HG03095 (cell line): Measurements from ENCODE around the gene CARD19.

Experiments
- ATAC-seq: cut with Tn5 transposase; IDR thresholded peaks from one replicate; pipeline ENCODE4 v1.9.1; 2021; ENCODE audit warnings: moderate library complexity; ENCODE audit not compliant: unreplicated experiment

Gene CARD19, protein sequence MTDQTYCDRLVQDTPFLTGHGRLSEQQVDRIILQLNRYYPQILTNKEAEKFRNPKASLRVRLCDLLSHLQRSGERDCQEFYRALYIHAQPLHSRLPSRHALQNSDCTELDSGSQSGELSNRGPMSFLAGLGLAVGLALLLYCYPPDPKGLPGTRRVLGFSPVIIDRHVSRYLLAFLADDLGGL

DNA sequence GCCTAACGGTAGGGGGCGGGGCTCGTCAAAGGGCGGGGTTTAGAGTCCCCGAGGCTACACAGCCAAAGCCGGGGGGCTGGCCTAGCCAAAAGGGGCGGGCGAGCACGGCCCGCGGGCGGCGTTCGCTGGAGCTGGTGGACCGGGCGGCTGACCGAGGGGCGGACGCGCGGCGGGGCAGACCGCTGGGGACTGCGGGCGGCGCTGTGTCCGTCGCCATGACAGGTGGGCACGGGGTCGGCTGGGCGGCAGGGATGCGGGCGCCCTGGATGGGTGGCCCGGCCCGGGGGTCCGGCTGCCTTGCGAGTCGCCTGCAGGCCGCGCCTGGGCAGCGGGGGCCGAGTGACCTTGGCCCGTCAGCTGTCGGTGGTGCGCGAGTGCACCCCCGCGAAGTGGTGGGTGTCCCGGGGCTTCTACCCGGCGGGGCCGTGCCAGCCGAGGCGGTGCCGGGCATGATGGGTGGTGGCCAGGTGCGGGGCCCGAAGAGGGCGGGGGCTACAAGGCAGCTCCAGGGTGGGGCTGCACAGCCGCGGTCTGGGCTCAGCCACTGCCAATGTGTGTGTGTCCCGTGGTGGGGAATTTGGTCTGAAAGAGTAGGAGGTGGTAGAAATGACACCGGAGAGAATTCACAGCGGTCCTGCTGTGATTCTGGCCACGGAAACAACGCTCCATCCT is at the start of gene CARD19:
CARD19 (plus strand) TSS at position 87 of the 672 bp plus-strand sequence; CDS start at position 216, 129 bp downstream.
- ATAC-seq, result peak; percentile 35

DNA sequence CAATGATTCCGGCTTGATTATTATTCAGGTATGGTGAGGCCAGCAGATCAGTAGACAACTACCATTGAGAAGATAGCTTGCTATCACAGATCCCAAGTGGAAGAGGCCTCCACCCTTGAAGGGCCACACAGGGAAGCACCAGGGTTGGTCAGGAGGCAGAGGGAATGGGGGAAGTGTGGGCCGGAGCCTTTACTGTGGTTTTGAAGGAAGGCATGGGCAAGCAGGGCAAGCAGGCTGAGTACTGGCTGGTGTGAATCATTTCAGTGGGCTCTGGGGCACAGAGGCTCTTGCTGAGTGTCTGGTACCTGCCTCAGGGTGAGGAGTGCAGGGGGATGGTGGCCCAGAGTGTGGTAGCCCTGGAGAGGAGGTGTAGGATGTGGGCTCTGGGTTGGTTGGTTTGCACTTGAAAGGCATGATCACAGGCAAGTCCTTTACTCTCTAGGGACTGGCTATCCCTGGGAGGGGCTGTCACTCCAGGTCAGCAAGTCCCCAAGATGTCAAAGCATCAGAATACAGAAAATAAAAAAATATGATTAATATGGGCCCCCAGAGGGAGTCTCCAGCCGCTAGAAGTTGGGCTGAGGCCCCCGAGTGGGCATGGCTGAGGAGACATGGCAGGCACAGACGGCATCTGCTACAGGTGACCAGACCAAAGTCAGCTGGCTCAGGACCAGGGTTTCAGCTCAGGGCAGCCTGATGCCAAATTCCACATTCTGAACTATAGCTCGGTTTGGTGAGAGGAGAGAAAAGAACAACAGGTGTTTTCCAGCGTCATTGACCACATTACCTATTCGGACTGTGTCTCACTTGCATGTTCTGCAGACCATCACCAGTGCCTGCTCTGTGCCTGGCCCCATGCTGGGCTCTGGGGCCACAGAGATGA is 47.2 kb upstream of the CARD19 start:
- no peak for ATAC-seq

DNA sequence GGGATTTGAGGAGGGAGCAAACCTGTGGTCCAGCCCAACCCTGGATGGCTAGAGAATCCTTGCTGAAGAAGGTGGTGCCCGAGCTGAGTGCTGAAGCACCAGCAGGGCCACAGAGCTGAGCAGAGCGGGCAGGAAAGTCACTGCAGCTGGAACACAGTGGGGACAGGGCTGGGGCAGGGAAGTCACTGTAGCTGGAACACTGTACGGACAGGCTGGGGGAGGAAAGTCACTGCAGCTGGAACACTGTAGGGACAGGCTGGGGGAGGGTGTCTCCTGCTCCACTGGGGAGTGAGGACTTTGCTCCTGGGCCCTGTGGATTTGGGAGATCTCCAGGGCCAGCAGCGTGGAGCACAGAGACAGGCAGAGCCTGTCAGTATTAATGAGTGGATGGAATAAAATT is 46.5 kb upstream of the CARD19 start:
- ATAC-seq, result no peak

DNA sequence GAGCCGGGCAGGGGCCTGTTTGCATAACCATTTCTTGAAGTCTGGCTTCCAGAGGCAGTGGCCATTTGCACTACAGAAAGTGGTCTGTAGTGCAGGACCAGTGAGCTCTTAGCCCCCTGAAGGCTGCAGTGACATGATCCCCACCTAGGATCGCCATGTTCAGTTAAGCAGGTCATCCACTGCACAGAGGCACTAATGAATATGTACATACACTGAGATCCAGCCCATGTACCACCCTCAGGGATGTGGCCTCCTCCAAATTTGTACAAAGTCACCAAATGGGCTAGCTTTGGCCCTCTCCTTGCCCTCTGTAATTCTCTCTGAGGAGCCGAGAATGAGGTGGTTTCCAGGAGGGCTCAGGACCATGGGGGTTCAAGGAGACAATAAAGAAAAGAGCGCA is 45.8 kb upstream of the CARD19 start:
- ATAC-seq, result no peak

DNA sequence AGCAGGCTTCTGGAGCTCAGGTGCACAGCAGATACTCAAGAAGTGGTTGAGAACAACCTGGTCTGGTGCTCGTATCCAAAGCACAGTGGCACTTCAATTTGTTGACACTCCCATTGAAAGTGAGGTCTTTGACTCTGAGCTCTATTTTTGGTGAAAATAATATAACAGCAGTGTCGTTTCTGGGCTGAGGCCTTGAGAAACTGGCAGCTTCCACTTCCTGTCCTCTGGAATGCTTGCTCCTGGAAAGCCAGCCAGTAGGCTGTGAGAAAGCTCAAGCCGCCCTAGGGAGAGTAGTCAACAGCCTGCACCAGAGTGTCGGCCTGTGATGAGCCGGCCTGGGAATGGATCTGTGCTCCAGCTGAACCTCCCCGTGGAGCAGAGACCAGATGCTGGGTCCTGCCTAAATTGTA is 44.3 kb upstream of the CARD19 start:
- no peak for ATAC-seq

DNA sequence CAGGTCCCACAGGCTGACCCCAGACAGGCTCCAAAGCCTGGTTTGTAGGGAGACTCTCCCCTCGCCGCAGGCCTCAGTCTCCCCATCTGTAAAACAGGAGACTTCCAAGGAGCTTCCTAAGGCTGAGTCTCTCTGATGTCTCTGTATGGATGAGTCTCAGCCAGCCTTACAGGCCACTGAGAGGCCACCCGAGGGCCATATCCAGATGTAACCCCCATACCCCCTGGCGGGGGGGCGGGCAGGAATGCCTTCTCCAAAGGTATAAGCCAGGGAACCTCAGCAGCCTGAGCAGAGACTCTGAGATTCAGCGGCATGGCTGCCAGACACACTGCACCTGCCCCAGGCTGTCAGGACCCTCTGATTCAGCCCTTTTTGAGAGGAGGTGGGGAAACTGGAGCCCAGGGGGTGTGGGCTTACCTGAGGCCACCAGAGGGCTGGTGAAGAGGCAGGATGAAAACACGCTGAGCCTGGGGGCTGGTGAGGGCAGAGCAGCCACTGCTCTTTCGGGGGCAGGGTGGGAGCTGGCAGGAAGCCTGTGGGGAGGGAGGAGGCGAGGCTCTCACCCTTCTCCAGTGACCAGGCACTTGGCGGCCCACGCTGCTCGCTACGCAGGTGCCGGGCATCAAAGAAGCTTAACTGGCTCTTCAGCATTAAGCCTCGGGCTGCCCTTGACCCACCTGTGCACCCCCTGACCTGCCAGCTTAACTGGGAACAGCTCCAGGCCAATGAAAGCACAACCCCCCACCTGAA is 43.1 kb upstream of the CARD19 start:
- ATAC-seq, result no peak

DNA sequence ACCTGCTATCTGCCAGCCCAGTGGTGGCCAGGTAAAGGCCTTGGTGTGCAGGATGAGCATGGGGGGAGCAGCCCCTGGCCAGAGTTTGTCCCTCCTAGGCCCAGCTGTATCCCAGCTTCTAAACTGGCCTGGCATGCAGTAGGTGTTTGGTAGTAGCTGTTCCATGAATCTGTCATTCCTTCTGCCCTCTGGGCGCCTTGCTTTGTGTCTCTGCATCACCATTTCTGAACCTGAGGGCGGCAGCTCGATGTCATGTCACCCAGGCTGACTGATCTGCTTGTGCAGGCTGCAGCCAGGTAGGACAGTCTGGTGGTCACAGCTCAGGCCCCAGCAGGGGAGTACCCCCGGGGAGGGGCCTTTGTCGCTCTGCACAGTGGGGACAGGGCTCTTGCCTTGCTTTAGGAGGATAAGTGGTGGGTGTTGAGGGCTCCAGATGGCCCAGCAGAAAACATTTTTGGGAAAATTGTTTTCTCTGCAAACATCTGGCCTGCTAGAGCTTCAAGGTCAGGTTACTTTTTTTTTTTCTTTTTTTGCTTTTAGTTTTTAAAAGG is 42.2 kb upstream of the CARD19 start:
- no peak for ATAC-seq

DNA sequence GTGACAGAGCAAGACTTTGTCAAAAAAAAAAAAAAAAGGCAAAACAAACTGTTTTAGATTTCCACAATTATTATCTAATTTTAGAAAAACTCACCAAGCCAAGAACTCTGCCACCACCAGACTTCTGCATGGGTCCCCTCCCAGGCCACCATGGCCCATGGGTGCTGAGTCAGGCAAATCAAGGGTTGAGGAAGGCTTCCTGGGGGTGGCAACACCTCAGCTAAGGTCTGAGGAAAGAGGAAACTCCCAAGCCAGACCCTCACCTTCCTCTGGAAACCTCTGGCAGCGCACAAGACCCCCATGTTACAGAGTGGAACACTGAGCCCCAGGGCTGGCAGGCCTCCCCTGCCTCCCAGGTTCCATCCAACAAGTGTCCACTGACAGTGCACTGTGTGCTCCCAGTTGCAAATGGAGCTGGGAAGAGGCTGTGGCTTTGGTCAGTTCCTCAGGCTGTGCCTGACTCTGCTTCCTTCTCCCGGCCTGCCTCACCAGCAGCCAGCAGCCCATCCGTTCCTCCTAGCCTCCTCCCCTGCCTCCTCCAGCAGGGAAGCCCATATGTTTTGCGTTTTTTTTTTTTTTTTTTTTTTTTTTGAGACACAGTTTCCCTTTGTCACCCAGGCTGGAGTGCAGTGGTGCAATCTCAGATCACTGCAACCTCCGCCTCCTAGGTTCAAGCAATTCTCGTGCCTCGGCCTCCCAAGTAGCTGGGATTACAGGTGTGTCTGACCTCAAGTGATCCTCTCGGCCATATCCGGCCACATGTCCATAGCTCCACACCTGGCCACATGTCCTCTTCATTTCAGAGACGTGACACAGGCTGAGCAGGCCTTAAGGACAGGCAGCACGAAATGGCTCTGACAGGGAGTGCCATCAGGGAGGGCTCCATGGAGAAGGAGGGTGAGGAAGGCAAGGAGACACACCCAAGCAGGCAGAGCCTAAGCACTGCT is 41.0 kb upstream of the CARD19 start:
- no peak for ATAC-seq

DNA sequence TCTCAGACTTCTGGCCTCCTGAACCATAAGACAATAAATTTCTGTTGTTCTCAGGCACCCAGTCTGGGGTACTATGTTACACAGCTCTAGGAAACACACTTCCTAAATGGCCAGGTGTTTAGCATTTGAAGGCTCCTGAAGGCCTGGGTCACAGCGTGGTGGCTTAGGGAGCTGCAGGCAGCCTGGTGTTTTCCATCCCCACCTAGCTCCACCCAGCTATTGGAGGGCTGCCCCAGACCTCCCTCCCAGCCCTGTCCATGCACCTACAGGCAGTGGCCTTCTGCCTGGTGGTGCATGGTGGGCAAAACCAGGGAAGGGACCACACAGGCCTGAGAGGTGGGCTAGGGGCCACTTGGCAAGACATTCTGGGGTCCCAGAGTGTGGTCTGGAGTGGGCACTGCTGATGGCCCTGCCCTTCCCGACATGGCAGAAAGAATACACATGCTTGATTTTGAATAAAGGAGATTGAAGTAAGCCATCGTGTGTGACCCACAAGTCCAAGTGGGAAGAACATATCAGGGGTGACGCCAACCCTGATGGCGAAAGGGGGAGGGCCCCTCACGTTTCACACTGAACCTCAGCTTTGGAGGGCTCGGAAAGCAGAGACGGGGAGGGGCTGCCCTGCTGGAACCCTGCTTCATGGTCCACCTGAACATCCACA is 38.8 kb upstream of the CARD19 start:
- no peak for ATAC-seq

DNA sequence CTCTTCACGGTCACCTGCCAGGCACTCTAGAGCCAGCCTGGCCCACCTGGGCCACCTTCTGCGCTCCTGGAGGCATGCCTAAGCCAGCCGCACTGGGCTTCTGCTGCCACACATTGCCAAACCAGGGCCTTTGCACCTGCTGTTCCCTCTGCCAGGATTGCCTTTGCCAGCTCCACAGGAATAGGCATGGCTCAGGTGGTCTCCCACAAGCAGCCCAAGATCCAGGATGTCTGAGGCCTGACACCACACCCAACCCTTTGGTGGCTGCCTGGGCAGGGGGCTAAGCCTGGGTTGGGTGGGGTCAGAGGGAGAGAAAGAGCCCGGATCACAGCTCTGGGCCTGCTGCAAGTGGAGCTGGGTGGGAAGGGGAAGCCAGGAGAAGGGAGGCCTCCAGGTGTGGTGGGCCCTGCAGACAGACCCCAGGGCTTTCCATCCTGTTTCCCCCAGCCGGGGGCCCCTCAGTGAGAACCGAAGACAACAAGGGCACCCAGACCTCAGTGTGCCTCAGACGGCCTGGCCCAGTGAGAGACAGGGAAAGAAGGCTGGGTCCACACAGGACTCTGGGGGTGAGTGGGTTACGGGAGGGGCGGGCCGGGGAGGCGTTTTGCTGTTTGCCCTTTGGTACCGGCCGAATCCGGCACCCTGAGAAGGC is 38.2 kb upstream of the CARD19 start:
- no peak for ATAC-seq

DNA sequence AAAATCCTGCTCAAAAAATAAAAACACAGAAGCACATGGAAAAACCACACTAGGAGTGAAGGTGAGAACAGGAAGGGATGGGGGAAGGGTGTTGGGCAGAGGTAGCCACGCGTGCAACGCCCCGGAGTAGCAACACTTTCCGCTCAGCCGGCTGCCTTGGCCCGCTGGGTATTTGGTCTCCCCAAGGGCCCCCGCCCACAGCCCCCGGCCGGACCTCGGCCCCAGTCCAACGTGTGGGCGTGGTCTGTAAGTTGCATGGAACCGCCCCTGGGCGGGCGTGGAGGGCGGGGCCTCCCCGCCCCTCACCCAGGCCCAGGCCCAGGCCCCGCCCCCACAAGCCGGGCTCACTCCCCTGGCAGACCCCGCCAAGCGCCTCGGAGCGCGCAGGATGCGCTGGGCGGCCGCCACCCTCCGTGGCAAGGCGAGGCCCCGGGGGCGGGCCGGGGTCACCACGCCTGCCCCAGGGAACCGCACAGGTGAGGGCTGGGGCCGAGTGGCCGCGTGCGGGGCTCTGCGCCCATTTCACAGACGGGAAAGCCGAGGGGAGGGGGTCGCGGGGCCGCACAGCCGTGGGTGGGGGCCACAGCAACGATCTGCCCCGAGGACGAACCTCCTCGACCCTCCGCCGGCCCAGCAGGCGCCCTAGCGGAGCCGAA is 37.5 kb upstream of the CARD19 start, which contains the start of gene SUSD3:
SUSD3 (plus strand) TSS at position 347 of the 656 bp plus-strand sequence; CDS start at position 389, 42 bp downstream.
- peak; percentile 46 for ATAC-seq

DNA sequence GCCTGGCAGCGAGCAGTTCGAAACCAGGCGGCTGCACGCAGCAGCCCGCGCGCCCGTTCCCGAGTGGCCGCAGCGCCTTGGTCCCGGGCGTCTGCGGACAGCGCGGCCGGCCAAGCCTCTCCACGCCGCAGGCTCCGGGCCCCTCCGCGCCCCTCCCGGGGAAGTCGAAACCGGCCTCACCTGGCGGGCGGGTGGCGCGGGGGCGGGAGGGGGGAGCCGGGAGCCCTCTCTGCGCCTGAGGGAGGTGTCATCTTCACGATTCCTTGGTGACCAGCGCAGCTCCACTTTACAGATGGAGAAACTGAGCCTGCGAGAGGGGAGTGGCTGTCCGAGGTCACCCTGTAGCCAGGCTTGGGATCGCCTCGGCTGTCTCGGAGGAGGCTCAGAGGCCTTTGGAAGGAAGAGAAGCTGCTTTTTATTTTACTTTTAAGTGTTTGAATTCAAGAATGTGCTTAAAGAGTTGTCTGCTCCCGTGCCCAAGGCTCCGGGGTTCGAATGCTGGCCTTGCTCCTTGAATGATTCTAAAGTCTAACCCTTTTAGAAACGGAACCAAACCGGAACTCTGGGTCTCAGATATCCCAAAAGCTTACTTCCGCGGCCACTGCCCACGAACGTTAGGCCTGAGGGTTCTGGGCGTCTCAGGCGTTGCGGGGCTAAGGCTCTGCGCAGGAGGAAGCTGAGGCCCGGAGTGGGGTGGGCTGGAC is 36.9 kb upstream of the CARD19 start:
- ATAC-seq, result no peak

DNA sequence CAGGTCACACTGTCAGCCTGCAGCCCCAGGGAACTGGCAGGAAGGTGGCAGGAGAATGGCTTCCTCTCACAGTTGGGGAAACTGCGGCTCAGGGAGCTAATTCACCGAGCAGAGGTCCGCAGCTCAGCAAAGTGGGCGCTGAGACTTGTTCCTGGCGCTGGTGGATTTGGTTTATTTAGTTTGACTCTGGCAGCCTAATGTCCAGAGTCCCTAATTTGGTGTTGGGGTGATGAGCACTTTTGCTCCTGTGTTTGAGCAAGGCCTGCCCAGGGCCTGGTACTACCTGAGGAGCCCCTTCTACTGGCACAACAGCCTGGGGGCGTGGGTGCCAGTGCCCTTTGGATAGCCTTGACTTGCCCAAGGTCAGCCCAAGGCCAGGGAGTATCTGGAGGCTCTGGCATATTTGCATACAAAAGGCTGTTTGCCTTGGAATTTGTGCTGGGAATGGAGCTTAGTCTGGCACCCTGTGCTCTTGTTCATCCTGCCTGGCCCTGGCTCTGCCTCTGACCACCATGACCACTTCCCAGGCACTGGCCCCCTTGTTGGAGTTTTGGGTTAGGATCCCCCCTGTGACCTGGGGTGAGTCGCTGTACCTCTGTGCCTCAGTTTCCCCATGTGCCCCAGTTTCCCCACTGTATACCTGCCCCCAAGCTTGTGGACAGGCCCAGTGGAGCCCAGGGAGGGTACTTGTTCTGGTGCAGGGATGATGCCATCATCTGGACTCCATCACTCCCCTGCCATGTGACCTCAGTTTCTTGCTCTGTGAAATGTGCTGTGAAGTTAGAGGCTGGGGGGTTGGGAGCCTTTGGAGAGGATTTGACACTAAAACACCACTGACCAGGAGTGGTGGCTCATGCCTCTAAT is 36.1 kb upstream of the CARD19 start:
- no peak for ATAC-seq

DNA sequence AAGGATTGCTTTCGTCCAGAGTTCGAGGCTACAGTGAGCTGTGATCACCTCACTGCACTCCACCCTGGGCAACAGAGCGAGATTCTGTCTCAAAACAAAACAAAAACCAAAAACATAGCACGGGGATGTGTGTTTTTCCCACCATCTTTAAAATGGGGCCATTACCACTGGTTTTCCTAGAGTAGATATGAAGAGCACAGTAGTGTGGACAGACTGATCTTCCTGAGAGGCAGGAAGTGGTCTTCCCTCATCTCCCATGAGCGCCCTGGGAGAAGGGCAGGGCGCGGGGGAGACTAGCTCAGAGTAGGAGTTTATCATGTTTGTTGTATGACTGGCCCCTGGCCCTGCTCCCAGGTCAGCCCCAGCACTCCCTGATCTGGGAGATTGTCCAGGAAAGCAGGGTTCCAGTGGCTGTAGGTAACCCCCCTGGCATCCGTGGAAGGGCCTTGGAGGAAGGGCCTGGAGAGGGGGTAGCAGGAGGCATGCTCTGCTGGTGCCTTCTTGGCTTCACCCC is 35.2 kb upstream of the CARD19 start:
- no peak for ATAC-seq

DNA sequence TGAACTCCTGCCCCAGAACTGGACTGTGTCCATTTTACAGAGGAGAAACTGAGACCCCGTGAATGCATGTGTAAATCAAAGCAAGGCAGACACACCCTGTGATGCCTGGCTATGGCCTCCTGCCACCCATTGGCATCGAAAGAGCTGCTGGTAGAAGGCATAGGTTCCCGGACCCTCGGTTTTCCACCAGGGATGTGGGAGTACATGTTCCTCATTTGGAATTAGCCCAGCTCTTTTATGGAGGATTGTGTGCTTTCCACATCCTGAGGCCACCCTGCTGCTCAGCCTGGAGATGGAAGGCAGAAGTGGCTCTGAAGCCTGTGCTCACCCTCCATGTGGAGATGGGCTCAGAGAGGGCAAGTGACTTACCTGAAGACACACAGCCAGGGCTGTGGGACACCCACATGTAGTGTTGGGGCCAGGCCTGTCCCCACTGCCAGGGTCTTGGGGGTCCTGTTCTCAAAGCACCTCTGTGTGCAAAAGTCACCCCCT is 34.7 kb upstream of the CARD19 start:
- no peak for ATAC-seq
